ENCODE data around the gene METTL14.

- TF ChIP-seq, protein P1, sequence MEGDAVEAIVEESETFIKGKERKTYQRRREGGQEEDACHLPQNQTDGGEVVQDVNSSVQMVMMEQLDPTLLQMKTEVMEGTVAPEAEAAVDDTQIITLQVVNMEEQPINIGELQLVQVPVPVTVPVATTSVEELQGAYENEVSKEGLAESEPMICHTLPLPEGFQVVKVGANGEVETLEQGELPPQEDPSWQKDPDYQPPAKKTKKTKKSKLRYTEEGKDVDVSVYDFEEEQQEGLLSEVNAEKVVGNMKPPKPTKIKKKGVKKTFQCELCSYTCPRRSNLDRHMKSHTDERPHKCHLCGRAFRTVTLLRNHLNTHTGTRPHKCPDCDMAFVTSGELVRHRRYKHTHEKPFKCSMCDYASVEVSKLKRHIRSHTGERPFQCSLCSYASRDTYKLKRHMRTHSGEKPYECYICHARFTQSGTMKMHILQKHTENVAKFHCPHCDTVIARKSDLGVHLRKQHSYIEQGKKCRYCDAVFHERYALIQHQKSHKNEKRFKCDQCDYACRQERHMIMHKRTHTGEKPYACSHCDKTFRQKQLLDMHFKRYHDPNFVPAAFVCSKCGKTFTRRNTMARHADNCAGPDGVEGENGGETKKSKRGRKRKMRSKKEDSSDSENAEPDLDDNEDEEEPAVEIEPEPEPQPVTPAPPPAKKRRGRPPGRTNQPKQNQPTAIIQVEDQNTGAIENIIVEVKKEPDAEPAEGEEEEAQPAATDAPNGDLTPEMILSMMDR (IDR thresholded peaks at IDR 0.05; ENCODE audit: borderline replicate concordance, extremely low read depth, low read length, poor library complexity, severe bottlenecking): no peak
- TF ChIP-seq EZH2 (IDR thresholded peaks at IDR 0.05; ENCODE audit: borderline replicate concordance, low read depth, low read length, severe bottlenecking): no peak
Observed at GRCh38 chr4:118756429-118756828, 71.2 kb downstream of the METTL14 start.

Measured in DND-41 (cell line).